ENCODE results near the gene BSPRY.
A peak's percentile ranks its signal among the peaks of the same experiment; 100 is the strongest.

Gene BSPRY

GRCh38 chr9:113328045-113328782 lies 21.1 kb upstream of the BSPRY start:
- no peak for TF ChIP-seq CTCF (IDR thresholded peaks at IDR 0.05; ENCODE audit: low read depth, low read length)
- DNase-seq = no peak
- Histone ChIP-seq H3K4me3 (ENCODE audit: low read depth, low read length) (no peak overlapping the region), H3K27me3 (no peaks in the 10 kb centered on the region), H3K36me3 (no peaks in the 10 kb centered on the region), H3K4me1 (no peaks in the 10 kb centered on the region), H3K9me3 (no peaks in the 10 kb centered on the region)

- Histone ChIP-seq H3K36me3 (no peaks in the 10 kb centered on the region), H3K27me3 (no peaks in the 10 kb centered on the region), H3K9me3 (no peaks in the 10 kb centered on the region), H3K4me1 (no peaks in the 10 kb centered on the region), H3K4me3 (ENCODE audit: low read depth, low read length) (no peak overlapping the region)
- DNase-seq = no peak
- no peak for TF ChIP-seq CTCF (IDR thresholded peaks at IDR 0.05; ENCODE audit: low read depth, low read length)
Observed at GRCh38 chr9:113331780-113332179, 17.6 kb upstream of the BSPRY start.

GRCh38 chr9:113337714-113338113 lies 11.6 kb upstream of the BSPRY start:
- H3K4me3 ChIP-seq (ENCODE audit: low read depth, low read length) = no peak overlapping the region
- DNase-seq = no peak
- no peak for TF ChIP-seq CTCF (IDR thresholded peaks at IDR 0.05; ENCODE audit: low read depth, low read length)
- no peaks in the 10 kb centered on the region for H3K36me3 ChIP-seq
- H3K27me3 ChIP-seq = no peaks in the 10 kb centered on the region
- no peaks in the 10 kb centered on the region for H3K4me1 ChIP-seq
- H3K9me3 ChIP-seq = no peaks in the 10 kb centered on the region

GRCh38 chr9:113340011-113340699 lies 9.2 kb upstream of the BSPRY start, which contains the start of gene WDR31:
Gene WDR31 (minus strand): TSS chr9:113340275. CDS start chr9:113332022, 8,253 bp downstream.
- TF ChIP-seq CTCF (IDR thresholded peaks at IDR 0.05; ENCODE audit: low read depth, low read length) = no peak
- Histone ChIP-seq H3K9me3 (no peaks in the 10 kb centered on the region), H3K36me3 (no peaks in the 10 kb centered on the region), H3K4me3 (ENCODE audit: low read depth, low read length) (peak within 1 kb of the TSS; percentile 79), H3K4me1 (peaks cover 9% of the 10 kb centered on the region; the same call in 1 of the 2 replicates), H3K27me3 (no peaks in the 10 kb centered on the region)
- DNase-seq = peak; percentile 90

DNA sequence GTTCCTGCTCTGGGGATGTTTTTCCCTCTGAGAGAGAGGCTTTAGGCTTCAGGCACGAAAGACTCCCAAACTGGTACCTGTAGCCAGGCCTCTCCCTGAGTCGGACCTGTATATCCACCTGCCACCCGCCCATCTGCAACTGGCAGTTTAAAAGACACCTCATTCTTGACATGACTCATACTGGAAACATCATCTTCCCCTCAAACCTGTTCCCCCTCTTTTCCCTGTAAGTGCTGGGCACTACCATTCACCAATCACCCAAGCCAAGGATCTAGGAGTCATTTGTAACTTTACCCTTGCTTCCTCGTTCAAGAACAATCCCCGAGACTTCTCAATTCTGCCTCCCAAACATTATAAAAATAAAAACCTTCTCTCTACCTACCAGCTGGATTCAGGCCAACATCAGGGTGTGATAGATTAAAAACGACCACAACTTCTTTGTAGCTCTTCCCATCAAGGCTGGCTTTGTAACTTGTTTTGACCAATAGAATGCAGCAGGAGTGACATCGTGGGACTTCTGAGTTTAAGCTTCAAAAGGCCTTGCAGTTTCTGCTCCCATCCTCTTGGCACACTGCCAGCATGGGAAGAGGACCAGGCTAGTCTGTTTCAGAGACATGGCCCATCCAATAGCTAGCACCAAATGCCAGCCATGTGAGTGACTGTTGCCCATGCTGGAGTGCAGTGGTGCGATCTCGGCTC lies 7.5 kb upstream of the BSPRY start:
- no peak for TF ChIP-seq CTCF (IDR thresholded peaks at IDR 0.05; ENCODE audit: low read depth, low read length)
- DNase-seq = peak; percentile 72
- no peak overlapping the region for H3K4me3 ChIP-seq (ENCODE audit: low read depth, low read length)
- peaks cover 9% of the 10 kb centered on the region; the same call in 1 of the 2 replicates for H3K4me1 ChIP-seq
- H3K9me3 ChIP-seq = no peaks in the 10 kb centered on the region
- no peaks in the 10 kb centered on the region for H3K27me3 ChIP-seq
- H3K36me3 ChIP-seq = no peaks in the 10 kb centered on the region
